Vagina (tissue), 2 donors: ENCODE results near the gene RAPGEFL1. TPM values are rescaled to one million over a fixed set of nuclear protein-coding genes. Genes with fewer than 3 reads are reported as not detected.

ENCODE experiments used
- DNase-seq, 2 donors: peaks; one replicate each; pipeline ENCODE4 v3.0.0-alpha.2; 2017; ENCODE audit errors: extremely low spot score in 2 of 2
- H3K27ac ChIP-seq: fragments of 200-600 bp; sonication (generic); one replicate; pipeline ENCODE4 v1.5.1; 2019
- H3K27me3 ChIP-seq: fragments of 200-600 bp; sonication (generic); one replicate; pipeline ENCODE4 v1.5.1; 2019
- H3K36me3 ChIP-seq, 2 donors: fragments of 200-600 bp; sonication (generic); one replicate each; pipeline ENCODE4 v1.5.1; 2017 to 2019
- H3K4me1 ChIP-seq: fragments of 200-600 bp; sonication (generic); one replicate; pipeline ENCODE4 v1.5.1; 2019
- H3K4me3 ChIP-seq, 2 donors: fragments of 200-600 bp; sonication (generic); 1 replicate in 1 of 2; 2 replicates in 1 of 2; pipeline ENCODE4 v1.5.1; 2016 to 2019
- H3K9me3 ChIP-seq: fragments of 200-600 bp; sonication (generic); one replicate; pipeline ENCODE4 v1.5.1; 2019
- CTCF ChIP-seq, 3 experiments: fragments of 450-650 bp in 2 of 3; fragments of 200-600 bp in 1 of 3; sonication (generic) in 1 of 3; IDR thresholded peaks; one replicate each; pipeline ENCODE4 v1.5.1; 2017 to 2019; ENCODE audit warnings: antibody characterized with exemption in 3 of 3, mild to moderate bottlenecking in 2 of 3, moderate library complexity in 2 of 3
- POLR2A ChIP-seq, 2 donors: fragments of 450-650 bp; IDR thresholded peaks; one replicate each; pipeline ENCODE4 v1.6.1; 2017; ENCODE audit warnings: antibody characterized with exemption in 2 of 2, mild to moderate bottlenecking in 2 of 2, moderate library complexity in 2 of 2
- POLR2AphosphoS5 ChIP-seq, 2 donors: sonication (generic); formaldehyde crosslinking; IDR thresholded peaks; one replicate each; pipeline ENCODE4 v1.9.0; 2017; ENCODE audit warnings: antibody characterized with exemption in 2 of 2, mild to moderate bottlenecking in 2 of 2, low read depth in 1 of 2; ENCODE audit not compliant: insufficient read depth in 1 of 2
- intact Hi-C: fragments of 100-400 bp; cut with DNase I; formaldehyde crosslinking; loops from one replicate; pipeline ENCODE4 v1.15.1; 2023
- total RNA-seq: library from RNA; depleted of rRNA; stranded (reverse); fragments of >200 nt; gene quantifications from one replicate; pipeline ENCODE4 v1.2.3, GENCODE V29; 2016

RAPGEFL1 gene
- total RNA-seq, 1 donor from 2014 or later: 144 TPM

- intact Hi-C loops: no loop called here
- no peak for TF ChIP-seq CTCF (IDR thresholded peaks at IDR 0.05)
- TF ChIP-seq POLR2A (IDR thresholded peaks at IDR 0.05): no peak
- TF ChIP-seq POLR2AphosphoS5 (IDR thresholded peaks at IDR 0.05; ENCODE audit: insufficient read depth in 1 of 2, low read depth in 1 of 2): no peak
Measured at GRCh38 chr17:40187238-40187637, 10.0 kb downstream of the RAPGEFL1 start.

GRCh38 chr17:40188694-40189093, 11.4 kb downstream of the RAPGEFL1 start:
- Histone ChIP-seq H3K9me3 (no peaks in the 10 kb centered on the region), H3K27me3 (no peaks in the 10 kb centered on the region), H3K4me3 (no peak overlapping the region), H3K27ac (no peak overlapping the region), H3K4me1 (peaks cover 10% of the 10 kb centered on the region), H3K36me3 (peaks cover 0 to 4% of the 10 kb centered on the region in 2 donors)
- intact Hi-C loops: no loop called here
- TF ChIP-seq POLR2AphosphoS5 (IDR thresholded peaks at IDR 0.05; ENCODE audit: insufficient read depth in 1 of 2, low read depth in 1 of 2) (no peak), CTCF (IDR thresholded peaks at IDR 0.05) (no peak), POLR2A (IDR thresholded peaks at IDR 0.05) (no peak)
- DNase-seq: no peak

More at GRCh38 chr17:40187238-40187637, 10.0 kb downstream of the RAPGEFL1 start:
- no peak for DNase-seq
- Histone ChIP-seq H3K27ac (no peak overlapping the region), H3K36me3 (peaks cover 0 to 4% of the 10 kb centered on the region in 2 donors), H3K4me1 (peaks cover 10% of the 10 kb centered on the region), H3K27me3 (no peaks in the 10 kb centered on the region), H3K9me3 (no peaks in the 10 kb centered on the region), H3K4me3 (no peak overlapping the region)

- intact Hi-C loops: no loop called here
- Histone ChIP-seq H3K9me3 (no peaks in the 10 kb centered on the region), H3K4me1 (peaks cover 15% of the 10 kb centered on the region), H3K36me3 (peaks cover 0 to 4% of the 10 kb centered on the region in 2 donors), H3K27ac (peak overlapping the region; percentile 82), H3K27me3 (no peaks in the 10 kb centered on the region), H3K4me3 (peak overlapping the region; percentile 54 to 61)
- no peak for DNase-seq
- TF ChIP-seq POLR2AphosphoS5 (IDR thresholded peaks at IDR 0.05; ENCODE audit: insufficient read depth in 1 of 2, low read depth in 1 of 2) (peak in 1 of 2 donors; percentile 13), CTCF (IDR thresholded peaks at IDR 0.05) (no peak)
Measured at GRCh38 chr17:40190197-40191021, 13.1 kb downstream of the RAPGEFL1 start.

- Histone ChIP-seq H3K4me1 (peaks cover 15% of the 10 kb centered on the region), H3K27me3 (no peaks in the 10 kb centered on the region), H3K9me3 (no peaks in the 10 kb centered on the region), H3K27ac (peak overlapping the region; percentile 82), H3K4me3 (peak overlapping the region; percentile 54 to 61), H3K36me3 (peaks cover 0 to 4% of the 10 kb centered on the region in 2 donors)
- no peak for DNase-seq
- intact Hi-C loops: no loop called here
- TF ChIP-seq POLR2AphosphoS5 (IDR thresholded peaks at IDR 0.05; ENCODE audit: insufficient read depth in 1 of 2, low read depth in 1 of 2) (peak in 1 of 2 donors; percentile 75), CTCF (IDR thresholded peaks at IDR 0.05) (peak; percentile 37 to 71 (median 57)), POLR2A (IDR thresholded peaks at IDR 0.05) (no peak)
Measured at GRCh38 chr17:40191237-40192208, 14.3 kb downstream of the RAPGEFL1 start.
